Astrocyte (in vitro differentiated cells and primary cell): ENCODE data around the gene SERTAD3. TPM values are rescaled to one million over a fixed set of nuclear protein-coding genes. Genes with fewer than 3 reads are reported as not detected.
A peak's percentile ranks its signal among the peaks of the same experiment; 100 is the strongest.
"Not testable (repeated sequence)": the region's sequence is repeated elsewhere in the genome, so short reads cannot be mapped to it uniquely, and the experiment has no call there.

Source experiments
- DNase-seq: peaks from one replicate; pipeline ENCODE4 v3.0.0-alpha.2; 2010; ENCODE audit warnings: low read depth
- FAIRE-seq: peaks from 2 replicates; lab custom pipeline; 2011; peaks lifted over from hg19 to GRCh38; lab: Jason Lieb, UNC
- H2AFZ ChIP-seq: 2 replicates; pipeline ENCODE4 v1.6.0; 2012; ENCODE audit warnings: low read depth, low read length, inconsistent platforms
- H3K27ac ChIP-seq: 2 replicates; pipeline ENCODE4 v1.5.1; 2011; ENCODE audit warnings: low read depth, low read length, inconsistent platforms
- H3K27me3 ChIP-seq: 2 replicates; pipeline ENCODE4 v1.6.0; 2011; ENCODE audit warnings: low read length, inconsistent platforms; ENCODE audit not compliant: insufficient read depth
- H3K36me3 ChIP-seq: 2 replicates; pipeline ENCODE4 v1.5.1; 2011; ENCODE audit warnings: low read length, inconsistent platforms; ENCODE audit not compliant: insufficient read depth
- H3K4me1 ChIP-seq: 2 replicates; pipeline ENCODE4 v1.5.1; 2011; ENCODE audit warnings: low read length, inconsistent platforms; ENCODE audit not compliant: insufficient read depth
- H3K4me2 ChIP-seq: 2 replicates; pipeline ENCODE4 v1.6.0; 2012; ENCODE audit warnings: low read length, inconsistent platforms
- H3K4me3 ChIP-seq: 2 replicates; pipeline ENCODE4 v1.5.1; 2011; ENCODE audit warnings: low read depth, mild to moderate bottlenecking, low read length, inconsistent platforms; ENCODE audit not compliant: insufficient read depth
- H3K79me2 ChIP-seq: 2 replicates; pipeline ENCODE4 v1.6.0; 2012; ENCODE audit warnings: mild to moderate bottlenecking, low read length, inconsistent platforms; ENCODE audit not compliant: insufficient read depth
- H3K9ac ChIP-seq: 2 replicates; pipeline ENCODE4 v1.6.0; 2012; ENCODE audit warnings: mild to moderate bottlenecking, low read length, inconsistent platforms
- H3K9me3 ChIP-seq: 2 replicates; pipeline ENCODE4 v1.5.1; 2012; ENCODE audit warnings: low read depth, mild to moderate bottlenecking, low read length, inconsistent platforms; ENCODE audit not compliant: insufficient read depth
- H4K20me1 ChIP-seq: 2 replicates; pipeline ENCODE4 v1.6.0; 2012; ENCODE audit warnings: low read length, inconsistent platforms; ENCODE audit not compliant: insufficient read depth
- H3K27ac Mint-ChIP-seq: one replicate; pipeline ENCODE4 v1.8.0; 2021; ENCODE audit warnings: mild to moderate bottlenecking, mixed read lengths; ENCODE audit not compliant: unreplicated experiment
- H3K27me3 Mint-ChIP-seq: one replicate; pipeline ENCODE4 v1.8.0; 2021; ENCODE audit warnings: low read depth, mixed read lengths; ENCODE audit not compliant: unreplicated experiment
- H3K36me3 Mint-ChIP-seq: one replicate; pipeline ENCODE4 v1.8.0; 2021; ENCODE audit warnings: low read depth, mixed read lengths; ENCODE audit not compliant: unreplicated experiment
- H3K4me1 Mint-ChIP-seq: one replicate; pipeline ENCODE4 v1.8.0; 2021; ENCODE audit warnings: low read depth, mixed read lengths; ENCODE audit not compliant: unreplicated experiment
- H3K4me3 Mint-ChIP-seq: one replicate; pipeline ENCODE4 v1.8.0; 2021; ENCODE audit warnings: mild to moderate bottlenecking, moderate library complexity, mixed read lengths; ENCODE audit not compliant: unreplicated experiment
- H3K9me3 Mint-ChIP-seq: one replicate; pipeline ENCODE4 v1.8.0; 2021; ENCODE audit warnings: mild to moderate bottlenecking, mixed read lengths; ENCODE audit not compliant: unreplicated experiment
- CTCF ChIP-seq: IDR thresholded peaks from 2 replicates; pipeline ENCODE4 v1.5.1; 2011; ENCODE audit warnings: low read depth, mild to moderate bottlenecking, inconsistent platforms, low read length, moderate library complexity; ENCODE audit not compliant: insufficient read depth
- EZH2 ChIP-seq: IDR thresholded peaks from 2 replicates; pipeline ENCODE4 v1.6.1; 2012; ENCODE audit warnings: mild to moderate bottlenecking, low read length, inconsistent platforms; ENCODE audit not compliant: insufficient read depth
- total RNA-seq: library from RNA; stranded (reverse); gene quantifications from 2 replicates; pipeline ENCODE4 v1.2.1, GENCODE V29; 2021

Gene SERTAD3
- total RNA-seq, 1 donor from 2014 or later, result 49.7 TPM

DNA sequence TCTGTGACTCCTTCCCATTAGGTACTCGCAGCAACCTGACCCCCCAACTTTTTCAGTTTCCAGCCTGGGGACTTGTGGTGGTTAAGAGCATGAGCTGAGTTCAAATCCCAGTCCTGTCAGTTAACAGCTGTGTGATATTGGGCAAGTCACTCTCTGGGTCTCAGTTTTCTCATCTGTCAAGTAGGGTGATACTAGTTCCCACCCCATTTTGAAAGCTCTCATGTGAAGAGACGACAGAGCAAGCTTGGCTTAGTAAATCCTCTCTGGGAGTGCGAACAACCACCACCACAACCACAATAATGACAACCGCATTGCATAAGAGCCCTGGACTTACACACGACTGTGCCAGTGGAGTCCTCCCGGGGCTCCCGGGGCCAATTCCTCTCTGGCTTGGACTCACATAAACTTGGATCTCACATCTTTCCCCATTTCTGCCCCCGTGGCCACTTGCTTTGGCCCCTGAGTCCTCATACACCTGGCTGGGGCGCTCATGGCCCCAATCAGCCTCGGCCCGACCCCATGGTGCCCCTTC, 21.0 kb upstream of the SERTAD3 start:
- H3K27ac Mint-ChIP-seq, result peak overlapping the region; percentile 91
- Histone ChIP-seq H3K27ac (peak overlapping the region; percentile 46), H2AFZ (peak overlapping the region; percentile 82)

GRCh38 chr19:40464059-40465024, 20.2 kb upstream of the SERTAD3 start:
- TF ChIP-seq CTCF, result peak; percentile 81
- TF ChIP-seq EZH2, result no peak
- Histone ChIP-seq H3K9ac (peak overlapping the region; percentile 79), H3K9me3 (no peaks in the 10 kb centered on the region), H3K4me2 (peak overlapping the region; percentile 88), H3K79me2 (no peaks in the 10 kb centered on the region), H3K27ac (peak overlapping the region; percentile 28), H3K36me3 (no peaks in the 10 kb centered on the region), H4K20me1 (no peaks in the 10 kb centered on the region), H3K27me3 (peaks cover 5% of the 10 kb centered on the region), H3K4me1 (peaks cover 23% of the 10 kb centered on the region), H3K4me3 (peak overlapping the region; percentile 54), H2AFZ (peak overlapping the region; percentile 43)
- DNase-seq (peak; percentile 78), FAIRE-seq (no peak)
- H3K9me3 Mint-ChIP-seq, result no peaks in the 10 kb centered on the region
- peak overlapping the region; percentile 91 for H3K27ac Mint-ChIP-seq
- H3K27me3 Mint-ChIP-seq, result peaks cover 25% of the 10 kb centered on the region
- H3K36me3 Mint-ChIP-seq, result no peaks in the 10 kb centered on the region
- peaks cover 16% of the 10 kb centered on the region for H3K4me1 Mint-ChIP-seq
- peak overlapping the region; percentile 91 for H3K4me3 Mint-ChIP-seq

More for the DNA sequence above, 21.0 kb upstream of the SERTAD3 start:
- Histone ChIP-seq H3K79me2 (no peaks in the 10 kb centered on the region), H3K4me3 (peak overlapping the region; percentile 54), H3K27me3 (peaks cover 5% of the 10 kb centered on the region), H3K4me2 (peak overlapping the region; percentile 88), H3K9ac (peak overlapping the region; percentile 79), H3K4me1 (peaks cover 23% of the 10 kb centered on the region), H3K36me3 (no peaks in the 10 kb centered on the region), H4K20me1 (no peaks in the 10 kb centered on the region), H3K9me3 (no peaks in the 10 kb centered on the region)
- TF ChIP-seq CTCF (no peak), EZH2 (no peak)
- DNase-seq, result peak; percentile 82
- peaks cover 16% of the 10 kb centered on the region for H3K4me1 Mint-ChIP-seq
- H3K4me3 Mint-ChIP-seq, result peak overlapping the region; percentile 91
- no peaks in the 10 kb centered on the region for H3K36me3 Mint-ChIP-seq
- no peaks in the 10 kb centered on the region for H3K9me3 Mint-ChIP-seq
- no peak for FAIRE-seq
- H3K27me3 Mint-ChIP-seq, result peaks cover 25% of the 10 kb centered on the region

DNA sequence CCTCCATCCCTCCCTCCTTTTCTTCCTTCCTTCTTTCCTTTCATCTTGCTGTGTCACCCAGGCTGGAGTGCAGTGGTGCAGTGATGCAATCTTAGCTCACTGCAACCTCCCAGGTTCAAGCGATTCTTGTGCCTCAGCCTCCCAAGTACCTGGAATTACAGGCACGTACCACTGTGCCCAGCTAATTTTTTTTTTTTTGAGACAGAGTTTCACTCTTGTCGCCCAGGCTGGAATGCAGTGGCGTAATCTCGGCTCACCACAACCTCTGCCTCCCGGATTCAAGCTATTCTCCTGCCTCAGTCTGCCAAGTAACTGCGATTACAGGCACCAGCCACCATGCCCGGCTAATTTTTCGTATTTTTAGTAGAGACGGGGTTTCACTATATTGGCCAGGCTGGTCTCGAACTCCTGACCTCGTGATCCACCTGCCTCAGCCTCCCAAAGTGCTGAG, 19.5 kb upstream of the SERTAD3 start:
- not testable (repeated sequence) for H3K27ac Mint-ChIP-seq, FAIRE-seq, H3K79me2 ChIP-seq

More for the DNA sequence above, 19.5 kb upstream of the SERTAD3 start:
- DNase-seq, H2AFZ ChIP-seq, H3K4me3 ChIP-seq, H3K36me3 Mint-ChIP-seq, H3K4me3 Mint-ChIP-seq, H3K9me3 ChIP-seq, H3K9ac ChIP-seq, H3K4me2 ChIP-seq, H3K27ac ChIP-seq, H3K36me3 ChIP-seq, H4K20me1 ChIP-seq, H3K27me3 ChIP-seq, H3K9me3 Mint-ChIP-seq: not testable (repeated sequence)
- H3K27me3 Mint-ChIP-seq, result peaks cover 20% of the 10 kb centered on the region
- H3K4me1 ChIP-seq, result peaks cover 23% of the 10 kb centered on the region
- H3K4me1 Mint-ChIP-seq, result peaks cover 16% of the 10 kb centered on the region
